Pancreas (tissue), 10 donors: ENCODE measurements around the gene ZNF662. TPM values are rescaled to one million over a fixed set of nuclear protein-coding genes. Genes with fewer than 3 reads are reported as not detected.

Source experiments
- ATAC-seq, 4 donors: fragments of 200-7000 bp; cut with Tn5 transposase; one replicate each; pipeline versions ENCODE4 v1.8.0 to v1.9.1; 2020; ENCODE audit warnings: mild to moderate bottlenecking in 4 of 4, moderate library complexity in 4 of 4
- DNase-seq, 6 donors: peaks; one replicate each; pipeline ENCODE4 v3.0.0-alpha.2; 2020
- FAIRE-seq: peaks from 2 replicates; lab custom pipeline; 2012; peaks lifted over from hg19 to GRCh38; lab: Jason Lieb, UNC
- H3K27ac ChIP-seq, 4 donors: fragments of 200-600 bp; sonication (generic); 1 replicate in 3 of 4; 2 replicates in 1 of 4; pipeline versions ENCODE4 v1.5.0 to v1.8.0; 2020
- H3K27me3 ChIP-seq, 4 donors: fragments of 200-600 bp; one replicate each; pipeline ENCODE4 v1.8.0; 2021
- H3K36me3 ChIP-seq, 3 donors: fragments of 200-600 bp; sonication (generic) in 1 of 3; one replicate each; pipeline versions ENCODE4 v1.5.0 to v1.8.0; 2020 to 2021
- H3K4me1 ChIP-seq, 3 donors: fragments of 200-600 bp; one replicate each; pipeline ENCODE4 v1.8.0; 2021
- H3K4me3 ChIP-seq, 4 donors: fragments of 200-600 bp; sonication (generic) in 2 of 4; one replicate each; pipeline versions ENCODE4 v1.5.0 to v1.8.0; 2020 to 2021
- H3K9me3 ChIP-seq, 4 donors: fragments of 200-600 bp; one replicate each; pipeline ENCODE4 v1.8.0; 2021
- WGBS, 2 donors: extraction: QIAGEN DNeasy Blood & Tissue Kit; methylation state at CpG; one replicate each; pipeline ENCODE4 v1.1.7; 2013; 5-methylcytosine and 5-hydroxymethylcytosine counted together
- intact Hi-C, 3 donors: fragments of 100-400 bp; cut with DNase I; formaldehyde crosslinking; loops; one replicate each; pipeline versions ENCODE4 v1.11.1 to v1.14.2; 2022
- polyA plus RNA-seq, 2 donors: library from polyadenylated mRNA; stranded (reverse); fragments of 200-250 nt; gene quantifications; one replicate each; pipeline ENCODE4 v1.2.3, GENCODE V29; 2013
- total RNA-seq, 6 donors: library from RNA; stranded (reverse); fragmentation: NEBNext Ultra II Directional in 4 of 6; extraction: Animal tissue kit (Norgen Biotek cat#: 25700) in 4 of 6; gene quantifications; one replicate each; pipeline versions ENCODE4 v1.2.1 to v1.2.4, GENCODE V29; 2021 to 2023
- TF ChIP-seq, protein P1 (sequence below), 4 donors: fragments of 200-600 bp; sonication (generic) in 3 of 4; IDR thresholded peaks; one replicate each; pipeline versions ENCODE4 v1.5.0 to v1.8.0; 2021; ENCODE audit warnings: antibody characterized with exemption in 4 of 4
- donor health status: healthy with polysubstance abuse.
- donor health status: DM: no; HTN: no; CAD: no; lungs with moderate emphysema.
- donor health status: DM: no; HTN: no; CAD: no.
- donor health status: control.
- donor health status: control.
- donor health status: Bipolar disorder and iron deficiency.
- donor health status: DM: yes; HTN: yes; CAD: no.
- donor health status: DM: no; HTN: no; CAD: no.
- donor health status: DM: no; HTN: no; CAD: no.
- donor health status: DM: yes; HTN: yes; CAD: no.

ZNF662 gene
- total and polyA plus RNA-seq, 8 donors = 5.4 to 10.3 (median 8.4) TPM

DNA sequence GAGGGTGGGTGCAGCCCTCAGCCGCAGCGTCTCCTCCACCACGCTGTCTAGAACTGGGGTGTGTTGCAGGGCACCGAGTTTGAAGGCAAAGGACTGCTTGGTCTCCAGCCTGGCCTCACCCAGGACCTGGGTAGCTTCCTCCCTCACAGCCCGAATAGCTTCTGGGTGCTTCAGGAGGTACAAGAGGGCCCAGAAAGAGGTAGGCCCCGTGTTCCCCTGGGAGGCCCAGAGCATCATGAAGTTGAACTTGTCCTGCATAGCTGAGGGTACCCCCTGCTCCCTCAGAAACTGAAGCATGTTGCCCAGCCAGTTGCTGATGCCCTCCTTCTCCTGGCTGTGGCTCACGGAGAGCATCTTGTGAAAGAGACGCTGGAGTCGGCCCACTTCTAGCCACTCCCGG is 31.2 kb upstream of the ZNF662 start:
- H3K36me3 ChIP-seq = no peaks in the 10 kb centered on the region
- H3K4me1 ChIP-seq = peaks cover 0 to 3% (median 0%) of the 10 kb centered on the region in 3 donors
- DNase-seq (no peak), FAIRE-seq (no peak), ATAC-seq (no peak)
- H3K27ac ChIP-seq = no peak overlapping the region
- intact Hi-C loops = no loop called here
- TF ChIP-seq, protein P1, sequence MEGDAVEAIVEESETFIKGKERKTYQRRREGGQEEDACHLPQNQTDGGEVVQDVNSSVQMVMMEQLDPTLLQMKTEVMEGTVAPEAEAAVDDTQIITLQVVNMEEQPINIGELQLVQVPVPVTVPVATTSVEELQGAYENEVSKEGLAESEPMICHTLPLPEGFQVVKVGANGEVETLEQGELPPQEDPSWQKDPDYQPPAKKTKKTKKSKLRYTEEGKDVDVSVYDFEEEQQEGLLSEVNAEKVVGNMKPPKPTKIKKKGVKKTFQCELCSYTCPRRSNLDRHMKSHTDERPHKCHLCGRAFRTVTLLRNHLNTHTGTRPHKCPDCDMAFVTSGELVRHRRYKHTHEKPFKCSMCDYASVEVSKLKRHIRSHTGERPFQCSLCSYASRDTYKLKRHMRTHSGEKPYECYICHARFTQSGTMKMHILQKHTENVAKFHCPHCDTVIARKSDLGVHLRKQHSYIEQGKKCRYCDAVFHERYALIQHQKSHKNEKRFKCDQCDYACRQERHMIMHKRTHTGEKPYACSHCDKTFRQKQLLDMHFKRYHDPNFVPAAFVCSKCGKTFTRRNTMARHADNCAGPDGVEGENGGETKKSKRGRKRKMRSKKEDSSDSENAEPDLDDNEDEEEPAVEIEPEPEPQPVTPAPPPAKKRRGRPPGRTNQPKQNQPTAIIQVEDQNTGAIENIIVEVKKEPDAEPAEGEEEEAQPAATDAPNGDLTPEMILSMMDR (IDR thresholded peaks at IDR 0.05) = no peak
- 75 to 83% methylated on average over 10 of the region's 10 CpGs for WGBS, 2 donors
- no peak overlapping the region for H3K4me3 ChIP-seq
- H3K27me3 ChIP-seq = no peaks in the 10 kb centered on the region
- H3K9me3 ChIP-seq = no peaks in the 10 kb centered on the region

DNA sequence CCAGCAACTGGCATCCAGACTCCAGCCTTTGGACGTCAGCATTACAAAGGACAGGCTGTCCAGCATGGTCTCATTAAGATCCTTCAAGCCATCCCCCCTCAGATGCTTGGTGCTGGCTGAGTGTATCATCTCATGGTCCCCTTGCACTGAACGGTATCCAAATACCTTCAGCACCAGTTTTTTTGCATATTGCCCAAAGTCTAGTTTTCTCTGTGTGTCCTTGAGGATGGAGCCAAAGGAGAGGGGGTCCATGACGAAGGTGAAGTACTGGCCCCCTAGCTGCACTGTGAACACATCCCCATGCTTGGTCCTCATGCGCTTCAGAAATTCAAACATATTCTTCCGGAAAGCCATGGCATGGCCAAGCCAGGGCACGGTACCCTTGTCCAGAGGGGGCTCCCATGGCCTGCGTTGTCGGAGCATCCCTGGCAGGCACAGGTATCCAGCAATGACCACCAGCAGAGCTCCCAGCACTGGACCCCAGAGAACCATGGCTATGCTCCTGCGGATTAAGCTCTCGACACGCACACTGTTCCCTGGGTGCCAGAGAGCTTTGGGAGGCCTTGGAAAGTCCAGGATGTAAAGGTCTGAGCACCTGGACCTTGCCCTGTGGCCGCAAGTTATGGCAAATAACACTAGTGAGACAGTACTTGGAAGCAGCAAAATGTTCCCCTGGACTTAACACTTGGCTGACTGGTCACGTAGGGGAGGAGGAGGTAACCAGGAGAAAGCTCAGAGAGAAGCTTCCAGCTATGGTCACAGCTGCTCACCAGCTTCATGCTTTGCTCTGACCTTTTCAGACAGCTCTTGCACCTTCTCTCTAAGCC is 30.4 kb upstream of the ZNF662 start, which contains the start of gene CYP8B1:
CYP8B1 (minus strand) TSS at position 555 of the 827 bp plus-strand sequence; CDS start at position 492, 63 bp downstream.
- DNase-seq (no peak), FAIRE-seq (no peak), ATAC-seq (no peak)
- no peak within 1 kb of the TSS for H3K4me3 ChIP-seq
- no peaks in the 10 kb centered on the region for H3K9me3 ChIP-seq
- H3K27ac ChIP-seq = no peak within 1 kb of the TSS
- peaks cover 0 to 3% (median 0%) of the 10 kb centered on the region in 3 donors for H3K4me1 ChIP-seq
- H3K36me3 ChIP-seq = no peaks in the 10 kb centered on the region
- no peaks in the 10 kb centered on the region for H3K27me3 ChIP-seq
- WGBS, 2 donors = 72 to 77% methylated on average over 13 of the region's 13 CpGs
- intact Hi-C loops = no loop called here
- TF ChIP-seq, protein P1 (IDR thresholded peaks at IDR 0.05) = no peak

DNA sequence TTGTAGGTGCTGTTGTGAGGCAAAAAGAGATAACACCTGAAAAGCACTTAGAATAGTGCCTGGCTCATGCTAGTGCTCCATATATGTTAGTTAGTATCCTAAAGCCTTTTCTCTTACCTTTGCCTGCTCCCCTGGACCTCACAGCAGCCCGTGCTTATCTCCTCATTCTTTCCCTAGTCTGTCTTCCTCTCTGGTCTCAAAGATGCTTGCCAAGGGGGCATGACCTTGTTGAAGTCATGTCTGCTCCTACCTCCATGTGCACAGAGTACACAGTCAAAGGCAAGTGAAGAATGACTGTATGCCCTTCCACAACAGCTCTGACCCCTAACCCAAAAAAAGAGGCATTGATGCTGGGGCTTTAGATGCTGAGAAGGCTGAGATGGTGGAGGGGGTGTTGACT is 29.5 kb upstream of the ZNF662 start:
- ATAC-seq = no peak
- Histone ChIP-seq H3K9me3 (no peaks in the 10 kb centered on the region), H3K36me3 (no peaks in the 10 kb centered on the region), H3K4me1 (peaks cover 0 to 3% (median 3%) of the 10 kb centered on the region in 3 donors), H3K27ac (no peak overlapping the region), H3K4me3 (no peak overlapping the region), H3K27me3 (no peaks in the 10 kb centered on the region)
- no peak for DNase-seq
- TF ChIP-seq, protein P1 (IDR thresholded peaks at IDR 0.05) = no peak
- 52 to 60% methylated on average over 1 of the region's 1 CpG for WGBS, 2 donors
- intact Hi-C loops = no loop called here
- no peak for FAIRE-seq

DNA sequence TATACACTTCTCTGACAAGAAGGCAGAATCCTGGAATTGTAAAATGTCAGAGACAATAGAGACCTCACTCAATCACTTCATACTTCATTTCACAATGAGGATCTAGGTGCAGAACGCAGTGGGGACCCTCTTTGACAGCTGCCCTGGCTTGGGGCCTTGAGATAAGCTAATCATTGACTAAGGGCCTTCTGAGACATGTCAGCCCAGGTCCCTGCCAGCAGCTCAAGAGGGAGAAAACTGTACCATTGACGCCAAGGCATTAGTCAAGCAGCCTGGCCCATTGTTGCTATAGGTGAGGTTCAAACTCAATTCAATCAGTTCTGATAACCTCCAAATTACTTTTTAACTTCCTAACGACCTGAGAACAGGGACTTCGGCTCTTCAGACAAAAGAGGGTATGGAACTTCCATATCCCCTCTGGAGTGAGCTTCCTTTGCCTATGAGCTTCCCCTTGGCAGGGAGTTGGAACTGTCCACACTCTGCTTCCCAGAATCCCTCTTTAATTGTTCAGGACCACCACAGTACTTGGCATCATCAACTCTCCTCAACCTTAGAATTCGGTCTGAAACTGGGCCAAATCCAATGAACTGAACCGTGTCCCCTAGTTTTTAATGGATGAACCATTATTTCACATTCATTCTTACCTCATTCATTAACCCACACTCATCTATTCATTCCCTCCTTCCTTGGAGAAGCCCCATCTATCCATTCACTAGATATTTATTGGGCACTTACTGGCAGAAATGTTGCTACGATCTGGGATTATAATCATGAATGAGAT is 28.8 kb upstream of the ZNF662 start:
- intact Hi-C loops = no loop called here
- DNase-seq (no peak), FAIRE-seq (no peak), ATAC-seq (no peak)
- Histone ChIP-seq H3K27ac (no peak overlapping the region), H3K9me3 (no peaks in the 10 kb centered on the region), H3K4me1 (peaks cover 0 to 3% (median 0%) of the 10 kb centered on the region in 3 donors), H3K27me3 (no peaks in the 10 kb centered on the region), H3K36me3 (no peaks in the 10 kb centered on the region), H3K4me3 (no peak overlapping the region)
- TF ChIP-seq, protein P1 (IDR thresholded peaks at IDR 0.05) = no peak
- 34 to 43% methylated on average over 7 of the region's 7 CpGs for WGBS, 2 donors
